ENCODE data around the gene BAZ1B.

GRCh38 chr7:73442903-73443500 is 79.1 kb downstream of the BAZ1B start:
- no peak for TF ChIP-seq CTCF (IDR thresholded peaks at IDR 0.05)
- no peak for TF ChIP-seq POLR2A (IDR thresholded peaks at IDR 0.05)

All from body of pancreas (tissue), 4 donors.